CD4-positive, alpha-beta T cell (primary cell): ENCODE measurements around the gene EGFLAM. TPM values are rescaled to one million over a fixed set of nuclear protein-coding genes. Genes with fewer than 3 reads are reported as not detected.

ENCODE experiments used
- ATAC-seq: fragments of 200-7000 bp; cut with Tn5 transposase; one replicate; pipeline ENCODE4 v1.10.0; 2022; ENCODE audit warnings: mild to moderate bottlenecking; ENCODE audit not compliant: poor library complexity
- CTCF ChIA-PET: fragments of 350-600 bp; sonication (Branson Sonifier 250); formaldehyde crosslinking; loops from one replicate; lab custom pipeline; 2021; ENCODE audit warnings: antibody characterized with exemption, inconsistent platforms; lab: Charles Lee
- POLR2A ChIA-PET: fragments of 350-600 bp; sonication (Branson Sonifier 250); formaldehyde crosslinking; loops from one replicate; lab custom pipeline; 2021; ENCODE audit warnings: antibody characterized with exemption, inconsistent platforms; lab: Charles Lee
- DNase-seq, 14 experiments: peaks; one replicate each; pipeline ENCODE4 v3.0.0-alpha.2; 2013 to 2020; ENCODE audit warnings: mixed read lengths in 2 of 14
- H3K27ac ChIP-seq, 2 donors: one replicate each; pipeline versions ENCODE4 v1.5.1 to v1.7.0; 2013; ENCODE audit warnings: low read length in 2 of 2, low read depth in 1 of 2, mild to moderate bottlenecking in 1 of 2
- H3K27me3 ChIP-seq, 2 experiments: 1 replicate in 1 of 2; 2 replicates in 1 of 2; pipeline versions ENCODE4 v1.6.1 to v1.7.0; 2013; ENCODE audit warnings: low read length in 2 of 2, control low read depth in 1 of 2, mild to moderate bottlenecking in 1 of 2, moderate library complexity in 1 of 2; ENCODE audit not compliant: insufficient read depth in 2 of 2, control insufficient read depth in 1 of 2
- H3K36me3 ChIP-seq: one replicate; pipeline ENCODE4 v1.6.1; 2013; ENCODE audit warnings: low read length, control low read depth; ENCODE audit not compliant: insufficient read depth
- H3K4me1 ChIP-seq: one replicate; pipeline ENCODE4 v1.6.1; 2013; ENCODE audit warnings: low read length, control low read depth; ENCODE audit not compliant: insufficient read depth
- H3K4me3 ChIP-seq: one replicate; pipeline ENCODE4 v1.5.1; 2013; ENCODE audit warnings: mild to moderate bottlenecking, low read length, moderate library complexity
- H3K9me3 ChIP-seq, 2 experiments: 1 replicate in 1 of 2; 2 replicates in 1 of 2; pipeline versions ENCODE4 v1.6.1 to v1.7.0; 2013; ENCODE audit warnings: low read length in 2 of 2, mild to moderate bottlenecking in 2 of 2, control low read depth in 1 of 2, moderate library complexity in 1 of 2; ENCODE audit not compliant: control insufficient read depth in 1 of 2, insufficient read depth in 1 of 2
- H3K27ac Mint-ChIP-seq: one replicate; pipeline ENCODE4 v1.8.0; 2020; ENCODE audit warnings: mixed read lengths
- H3K27me3 Mint-ChIP-seq: one replicate; pipeline ENCODE4 v1.8.0; 2021; ENCODE audit warnings: mixed read lengths
- H3K36me3 Mint-ChIP-seq: one replicate; pipeline ENCODE4 v1.8.0; 2021; ENCODE audit warnings: low read depth, mixed read lengths
- H3K4me1 Mint-ChIP-seq: one replicate; pipeline ENCODE4 v1.8.0; 2021; ENCODE audit warnings: low read depth, mixed read lengths
- H3K4me3 Mint-ChIP-seq: one replicate; pipeline ENCODE4 v1.8.0; 2020; ENCODE audit warnings: mild to moderate bottlenecking, mixed read lengths
- H3K9me3 Mint-ChIP-seq: one replicate; pipeline ENCODE4 v1.8.0; 2020; ENCODE audit warnings: mixed read lengths
- CTCF ChIP-seq: fragments of 200-600 bp; IDR thresholded peaks from one replicate; pipeline ENCODE4 v1.8.0; 2022; ENCODE audit warnings: antibody characterized with exemption, mild to moderate bottlenecking
- intact Hi-C, 2 experiments: fragments of 100-400 bp; cut with DNase I in 1 of 2; cut with micrococcal nuclease in 1 of 2; formaldehyde crosslinking; loops; one replicate each; pipeline versions ENCODE4 v1.15.1 to v1.9.0; 2023 to 2025; cut with DNase I, micrococcal nuclease
- total RNA-seq, 174 experiments: library from RNA in 2 of 174; stranded (reverse) in 2 of 174; gene quantifications; one replicate each; pipeline ENCODE4 v1.2.3 and lab custom pipeline; 2021 to 2026

EGFLAM gene
- total RNA-seq, 2 experiments from 2014 or later = not detected

GRCh38 chr5:38408446-38409198 is 150.3 kb downstream of the EGFLAM start:
- H3K9me3 Mint-ChIP-seq = no peaks in the 10 kb centered on the region
- POLR2A ChIA-PET = no interaction called here
- ATAC-seq (no peak), DNase-seq (no peak)
- H3K27ac Mint-ChIP-seq = no peak overlapping the region
- H3K27ac ChIP-seq = no peak overlapping the region
- no peaks in the 10 kb centered on the region for H3K9me3 ChIP-seq
- peaks cover 6% of the 10 kb centered on the region in 2 experiments for H3K27me3 ChIP-seq
- no peaks in the 10 kb centered on the region for H3K4me1 Mint-ChIP-seq
- H3K27me3 Mint-ChIP-seq = peaks cover 54% of the 10 kb centered on the region
- H3K36me3 Mint-ChIP-seq = no peaks in the 10 kb centered on the region
- intact Hi-C loops = no loop called here
- H3K4me3 Mint-ChIP-seq = no peak overlapping the region
- no peak for TF ChIP-seq CTCF
- no peaks in the 10 kb centered on the region for H3K36me3 ChIP-seq
- CTCF ChIA-PET = no interaction called here
- no peak overlapping the region for H3K4me3 ChIP-seq
- H3K4me1 ChIP-seq = no peaks in the 10 kb centered on the region

GRCh38 chr5:38410304-38410990 is 152.1 kb downstream of the EGFLAM start:
- Mint-ChIP-seq H3K27ac (no peak overlapping the region), H3K27me3 (peaks cover 53% of the 10 kb centered on the region), H3K4me1 (no peaks in the 10 kb centered on the region), H3K9me3 (no peaks in the 10 kb centered on the region), H3K4me3 (no peak overlapping the region), H3K36me3 (no peaks in the 10 kb centered on the region)
- H3K4me1 ChIP-seq = no peaks in the 10 kb centered on the region
- no peak for DNase-seq
- POLR2A ChIA-PET = no interaction called here
- intact Hi-C loops = no loop called here
- peaks cover 6% of the 10 kb centered on the region in 2 experiments for H3K27me3 ChIP-seq
- H3K9me3 ChIP-seq = no peaks in the 10 kb centered on the region
- no peak overlapping the region for H3K27ac ChIP-seq
- CTCF ChIA-PET = no interaction called here
- TF ChIP-seq CTCF = no peak
- no peaks in the 10 kb centered on the region for H3K36me3 ChIP-seq
- no peak overlapping the region for H3K4me3 ChIP-seq
- no peak for ATAC-seq

- Histone ChIP-seq H3K4me1 (no peaks in the 10 kb centered on the region), H3K4me3 (no peak overlapping the region), H3K27me3 (peaks cover 5 to 7% of the 10 kb centered on the region in 2 experiments), H3K9me3 (no peaks in the 10 kb centered on the region), H3K27ac (no peak overlapping the region), H3K36me3 (no peaks in the 10 kb centered on the region)
- H3K36me3 Mint-ChIP-seq = no peaks in the 10 kb centered on the region
- no peaks in the 10 kb centered on the region for H3K9me3 Mint-ChIP-seq
- intact Hi-C loops = no loop called here
- DNase-seq (no peak), ATAC-seq (no peak)
- H3K27me3 Mint-ChIP-seq = peaks cover 50% of the 10 kb centered on the region
- no peak overlapping the region for H3K27ac Mint-ChIP-seq
- CTCF ChIA-PET = no interaction called here
- no peaks in the 10 kb centered on the region for H3K4me1 Mint-ChIP-seq
- H3K4me3 Mint-ChIP-seq = no peak overlapping the region
- no peak for TF ChIP-seq CTCF
- POLR2A ChIA-PET = no interaction called here
Observed at GRCh38 chr5:38413696-38414095, 155.3 kb downstream of the EGFLAM start.
